GM19193 (cell line): Measurements from ENCODE around the gene SLC9A3.

ENCODE experiments used
- POLR2A ChIP-seq: IDR thresholded peaks from 4 replicates; pipeline ENCODE4 v1.6.1; 2011; ENCODE audit not compliant: insufficient read depth, insufficient read length; ENCODE audit errors: extremely low read depth

The SLC9A3 gene

GRCh38 chr5:464446-464842 lies 59.8 kb downstream of the SLC9A3 start:
- TF ChIP-seq POLR2A, result no peak

GRCh38 chr5:463952-464351 lies 60.3 kb downstream of the SLC9A3 start:
- no peak for TF ChIP-seq POLR2A

- TF ChIP-seq POLR2A, result no peak
Measured at GRCh38 chr5:463301-463700, 60.9 kb downstream of the SLC9A3 start.

- no peak for TF ChIP-seq POLR2A
Measured at GRCh38 chr5:462051-462481, 62.2 kb downstream of the SLC9A3 start.

GRCh38 chr5:460273-460625 lies 64.0 kb downstream of the SLC9A3 start:
- no peak for TF ChIP-seq POLR2A

- TF ChIP-seq POLR2A, result no peak
Measured at GRCh38 chr5:459562-460272, 64.5 kb downstream of the SLC9A3 start.

- no peak for TF ChIP-seq POLR2A
Measured at GRCh38 chr5:458547-459353, 65.5 kb downstream of the SLC9A3 start.

GRCh38 chr5:457195-457961 lies 66.9 kb downstream of the SLC9A3 start:
- no peak for TF ChIP-seq POLR2A

- TF ChIP-seq POLR2A, result no peak
Measured at GRCh38 chr5:456351-457194, 67.7 kb downstream of the SLC9A3 start.

GRCh38 chr5:455806-456205 lies 68.4 kb downstream of the SLC9A3 start:
- TF ChIP-seq POLR2A, result no peak

- no peak for TF ChIP-seq POLR2A
Measured at GRCh38 chr5:454936-455335, 69.3 kb downstream of the SLC9A3 start.

GRCh38 chr5:453725-454481 lies 70.3 kb downstream of the SLC9A3 start:
- TF ChIP-seq POLR2A, result no peak

GRCh38 chr5:452978-453710 lies 71.1 kb downstream of the SLC9A3 start:
- no peak for TF ChIP-seq POLR2A
